GM03348 (cell line): ENCODE data around the gene NPTN.

Source experiments
- DNase-seq: peaks from one replicate; pipeline ENCODE4 v3.0.0; 2012; ENCODE audit warnings: low spot score

Gene NPTN

GRCh38 chr15:73518180-73518862 lies 114.9 kb downstream of the NPTN start:
- DNase-seq: no peak

- no peak for DNase-seq
These were observed 115.6 kb downstream of the NPTN start for GRCh38 chr15:73517566-73517965.

GRCh38 chr15:73515527-73515926 lies 117.7 kb downstream of the NPTN start:
- no peak for DNase-seq
